Activated CD4-positive, alpha-beta T cell treated with anti-CD3 and anti-CD28 coated beads for 36 hours (primary cell): ENCODE measurements around the gene ISOC2. TPM values are rescaled to one million over a fixed set of nuclear protein-coding genes. Genes with fewer than 3 reads are reported as not detected.
"Not testable (repeated sequence)": the region's sequence is repeated elsewhere in the genome, so short reads cannot be mapped to it uniquely, and the experiment has no call there.

Experiments
- ATAC-seq: fragments of 200-7000 bp; cut with Tn5 transposase; one replicate; pipeline ENCODE4 v1.10.0; 2021; ENCODE audit warnings: mild to moderate bottlenecking, moderate library complexity
- CTCF ChIA-PET: fragments of 350-600 bp; sonication (Branson Sonifier 250); formaldehyde crosslinking; loops from one replicate; lab custom pipeline; 2021; ENCODE audit warnings: antibody characterized with exemption; lab: Charles Lee
- POLR2A ChIA-PET: fragments of 350-600 bp; sonication (Branson Sonifier 250); formaldehyde crosslinking; loops from one replicate; lab custom pipeline; 2021; ENCODE audit warnings: antibody characterized with exemption, inconsistent platforms; lab: Charles Lee
- DNase-seq: peaks from one replicate; pipeline ENCODE4 v3.0.0-alpha.2; 2020
- H3K27ac Mint-ChIP-seq: one replicate; pipeline ENCODE4 v1.8.0; 2021; ENCODE audit warnings: mixed read lengths
- H3K27me3 Mint-ChIP-seq: one replicate; pipeline ENCODE4 v1.8.0; 2021; ENCODE audit warnings: mixed read lengths
- H3K36me3 Mint-ChIP-seq: one replicate; pipeline ENCODE4 v1.8.0; 2021; ENCODE audit warnings: low read depth, mixed read lengths
- H3K4me1 Mint-ChIP-seq: one replicate; pipeline ENCODE4 v1.8.0; 2021; ENCODE audit warnings: mixed read lengths
- H3K4me3 Mint-ChIP-seq: one replicate; pipeline ENCODE4 v1.8.0; 2021; ENCODE audit warnings: mild to moderate bottlenecking, moderate library complexity, mixed read lengths
- H3K9me3 Mint-ChIP-seq: one replicate; pipeline ENCODE4 v1.8.0; 2021; ENCODE audit warnings: low read depth, mixed read lengths
- intact Hi-C, 2 experiments: fragments of 100-400 bp; cut with DNase I in 1 of 2; cut with micrococcal nuclease in 1 of 2; formaldehyde crosslinking; loops; one replicate each; pipeline versions ENCODE4 v1.14.2 to v1.15.1; 2022 to 2024; cut with DNase I, micrococcal nuclease
- total RNA-seq, 2 experiments: library from RNA; stranded (reverse); gene quantifications; one replicate each; pipeline ENCODE4 v1.2.3, GENCODE V29; 2021

Gene ISOC2
- total RNA-seq, 2 experiments from 2014 or later: 24.3 to 28.0 TPM

- DNase-seq (no peak), ATAC-seq (no peak)
- Mint-ChIP-seq H3K4me1 (peaks cover 9% of the 10 kb centered on the region), H3K36me3 (no peaks in the 10 kb centered on the region), H3K4me3 (no peak overlapping the region), H3K27ac (no peak overlapping the region), H3K27me3 (peaks cover 2% of the 10 kb centered on the region), H3K9me3 (no peaks in the 10 kb centered on the region)
- intact Hi-C loops: no loop called here
- ChIA-PET CTCF (interaction anchor here (0.7 to 1.7 kb wide), 3 partner anchors 31 to 77 kb away, joined by 3 to 5 read pairs (median 5); partner anchors contain the start of gene ISOC2), POLR2A (interaction anchor here (0.7 to 1.2 kb wide), 2 partner anchors 12 to 241 kb away, joined by 3 to 6 read pairs; no protein-coding TSS in a partner anchor)
These were observed 36.3 kb upstream of the ISOC2 start for GRCh38 chr19:55497763-55498162.

- ChIA-PET CTCF (interaction anchor here (1.1 kb wide), 1 partner anchor 35 kb away, joined by 5 read pairs; the partner anchor contains the start of gene ISOC2), POLR2A (interaction anchor here (1.2 kb wide), 1 partner anchor 11 kb away, joined by 6 read pairs; no protein-coding TSS in a partner anchor)
- H3K9me3 Mint-ChIP-seq, ATAC-seq, DNase-seq, intact Hi-C loops, H3K27ac Mint-ChIP-seq, H3K4me3 Mint-ChIP-seq, H3K36me3 Mint-ChIP-seq, H3K4me1 Mint-ChIP-seq, H3K27me3 Mint-ChIP-seq: not testable (repeated sequence)
These were observed 35.4 kb upstream of the ISOC2 start for GRCh38 chr19:55496820-55497219.

GRCh38 chr19:55495646-55496349 lies 34.4 kb upstream of the ISOC2 start:
- H3K4me3 Mint-ChIP-seq: no peak overlapping the region
- H3K27ac Mint-ChIP-seq: no peak overlapping the region
- no peaks in the 10 kb centered on the region for H3K4me1 Mint-ChIP-seq

GRCh38 chr19:55494172-55494761 lies 32.8 kb upstream of the ISOC2 start:
- DNase-seq (no peak), ATAC-seq (no peak)
- Mint-ChIP-seq H3K36me3 (no peaks in the 10 kb centered on the region), H3K9me3 (no peaks in the 10 kb centered on the region), H3K27me3 (peaks cover 2% of the 10 kb centered on the region), H3K4me1 (no peaks in the 10 kb centered on the region), H3K27ac (no peak overlapping the region), H3K4me3 (no peak overlapping the region)
- ChIA-PET CTCF (interaction anchor here (0.9 to 1.7 kb wide), 3 partner anchors 10 to 27 kb away, joined by 3 to 8 read pairs (median 5); partner anchors contain the start of gene NAT14), POLR2A (no interaction called here)
- intact Hi-C loops: no loop called here

More at GRCh38 chr19:55495646-55496349, 34.4 kb upstream of the ISOC2 start:
- Mint-ChIP-seq H3K9me3 (no peaks in the 10 kb centered on the region), H3K36me3 (no peaks in the 10 kb centered on the region), H3K27me3 (peaks cover 2% of the 10 kb centered on the region)
- POLR2A ChIA-PET: no interaction called here
- DNase-seq: no peak
- CTCF ChIA-PET: interaction anchor here (1.3 kb wide), 1 partner anchor 28 kb away, joined by 5 read pairs; no protein-coding TSS in a partner anchor
- intact Hi-C loops: no loop called here
- no peak for ATAC-seq

GRCh38 chr19:55493645-55494171 lies 32.3 kb upstream of the ISOC2 start:
- H3K27ac Mint-ChIP-seq: no peak overlapping the region
- ATAC-seq (no peak), DNase-seq (no peak)
- H3K4me3 Mint-ChIP-seq: no peak overlapping the region
- H3K36me3 Mint-ChIP-seq: no peaks in the 10 kb centered on the region
- H3K4me1 Mint-ChIP-seq: no peaks in the 10 kb centered on the region
- ChIA-PET POLR2A (no interaction called here), CTCF (interaction anchor here (0.6 to 1.7 kb wide), 2 partner anchors 10 to 297 kb away, joined by 3 to 8 read pairs; no protein-coding TSS in a partner anchor)
- no peaks in the 10 kb centered on the region for H3K9me3 Mint-ChIP-seq
- intact Hi-C loops: no loop called here
- peaks cover 2% of the 10 kb centered on the region for H3K27me3 Mint-ChIP-seq

- no peak overlapping the region for H3K27ac Mint-ChIP-seq
- H3K36me3 Mint-ChIP-seq: no peaks in the 10 kb centered on the region
- no peak overlapping the region for H3K4me3 Mint-ChIP-seq
- ATAC-seq (no peak), DNase-seq (no peak)
- H3K9me3 Mint-ChIP-seq: no peaks in the 10 kb centered on the region
- ChIA-PET POLR2A (no interaction called here), CTCF (interaction anchor here (0.6 to 0.7 kb wide), 2 partner anchors 35 to 296 kb away, joined by 3 read pairs; no protein-coding TSS in a partner anchor)
- intact Hi-C loops: no loop called here
- H3K4me1 Mint-ChIP-seq: no peaks in the 10 kb centered on the region
- peaks cover 2% of the 10 kb centered on the region for H3K27me3 Mint-ChIP-seq
These were observed 31.7 kb upstream of the ISOC2 start for GRCh38 chr19:55493052-55493644.

- Mint-ChIP-seq H3K36me3 (no peaks in the 10 kb centered on the region), H3K4me3 (no peak overlapping the region), H3K27ac (no peak overlapping the region), H3K27me3 (peaks cover 2% of the 10 kb centered on the region), H3K4me1 (peaks cover 4% of the 10 kb centered on the region), H3K9me3 (no peaks in the 10 kb centered on the region)
- DNase-seq (no peak), ATAC-seq (no peak)
- ChIA-PET CTCF (interaction anchor here (0.6 to 1.8 kb wide), 3 partner anchors 25 to 162 kb away, joined by 3 to 7 read pairs (median 3); no protein-coding TSS in a partner anchor), POLR2A (no interaction called here)
- intact Hi-C loops: no loop called here
These were observed 31.0 kb upstream of the ISOC2 start for GRCh38 chr19:55492362-55492944.

GRCh38 chr19:55491546-55492360 lies 30.3 kb upstream of the ISOC2 start:
- Mint-ChIP-seq H3K4me1 (peaks cover 11% of the 10 kb centered on the region), H3K27ac (no peak overlapping the region), H3K9me3 (no peaks in the 10 kb centered on the region), H3K4me3 (no peak overlapping the region), H3K36me3 (no peaks in the 10 kb centered on the region), H3K27me3 (peaks cover 2% of the 10 kb centered on the region)
- DNase-seq: no peak
- intact Hi-C loops: no loop called here
- CTCF ChIA-PET: interaction anchor here (0.6 to 1.8 kb wide), 3 partner anchors 24 to 817 kb away, joined by 3 to 7 read pairs (median 3); no protein-coding TSS in a partner anchor
- POLR2A ChIA-PET: no interaction called here
- ATAC-seq: no peak

GRCh38 chr19:55490478-55491432 lies 29.3 kb upstream of the ISOC2 start:
- DNase-seq: no peak
- no peaks in the 10 kb centered on the region for H3K36me3 Mint-ChIP-seq
- ATAC-seq: no peak
- H3K4me3 Mint-ChIP-seq: no peak overlapping the region
- H3K27me3 Mint-ChIP-seq: peaks cover 2% of the 10 kb centered on the region
- H3K4me1 Mint-ChIP-seq: peaks cover 14% of the 10 kb centered on the region
- intact Hi-C loops: no loop called here
- H3K27ac Mint-ChIP-seq: no peak overlapping the region
- ChIA-PET CTCF (interaction anchor here (0.7 to 1.8 kb wide), 3 partner anchors 13 to 816 kb away, joined by 3 to 7 read pairs (median 4); no protein-coding TSS in a partner anchor), POLR2A (no interaction called here)
- H3K9me3 Mint-ChIP-seq: no peaks in the 10 kb centered on the region
